Endodermal cell (in vitro differentiated cells): ENCODE data around the gene STK36. TPM values are rescaled to one million over a fixed set of nuclear protein-coding genes. Genes with fewer than 3 reads are reported as not detected.
A peak's percentile ranks its signal among the peaks of the same experiment; 100 is the strongest.

Source experiments
- DNase-seq: peaks from one replicate; pipeline ENCODE4 v3.0.0-alpha.2; 2017
- H3K27ac ChIP-seq: 2 replicates; pipeline ENCODE4 v1.5.1; 2013; ENCODE audit warnings: mild to moderate bottlenecking, low read depth, low read length, moderate library complexity
- H3K27me3 ChIP-seq: 2 replicates; pipeline ENCODE4 v1.6.1; 2013; ENCODE audit warnings: mild to moderate bottlenecking, low read length, moderate library complexity; ENCODE audit not compliant: insufficient read depth, control insufficient read depth, poor library complexity, severe bottlenecking
- H3K36me3 ChIP-seq: 2 replicates; pipeline ENCODE4 v1.7.0; 2013; ENCODE audit warnings: mild to moderate bottlenecking, low read length, moderate library complexity; ENCODE audit not compliant: control insufficient read depth, insufficient read depth
- H3K4me1 ChIP-seq: one replicate; pipeline ENCODE4 v1.7.0; 2013; ENCODE audit warnings: low read length; ENCODE audit not compliant: control insufficient read depth, insufficient read depth
- H3K4me3 ChIP-seq: 2 replicates; pipeline ENCODE4 v1.5.1; 2013; ENCODE audit warnings: mild to moderate bottlenecking, low read length, moderate library complexity
- H3K9ac ChIP-seq: 2 replicates; pipeline ENCODE4 v1.6.1; 2013; ENCODE audit warnings: mild to moderate bottlenecking, low read length, moderate library complexity; ENCODE audit not compliant: poor library complexity, severe bottlenecking; ENCODE audit errors: extremely low read depth
- H3K9me3 ChIP-seq: 2 replicates; pipeline ENCODE4 v1.6.1; 2013; ENCODE audit warnings: mild to moderate bottlenecking, low read length, moderate library complexity; ENCODE audit not compliant: control insufficient read depth
- H3K27ac Mint-ChIP-seq: 2 replicates; pipeline ENCODE4 v1.8.0; 2020; ENCODE audit warnings: mixed read lengths
- H3K27me3 Mint-ChIP-seq: 2 replicates; pipeline ENCODE4 v1.8.0; 2021; ENCODE audit warnings: mild to moderate bottlenecking, mixed read lengths; ENCODE audit not compliant: insufficient read depth
- H3K36me3 Mint-ChIP-seq: 2 replicates; pipeline ENCODE4 v1.8.0; 2020; ENCODE audit warnings: low read depth, mixed read lengths
- H3K4me1 Mint-ChIP-seq: 2 replicates; pipeline ENCODE4 v1.8.0; 2020; ENCODE audit warnings: mixed read lengths
- H3K4me3 Mint-ChIP-seq: 2 replicates; pipeline ENCODE4 v1.8.0; 2020; ENCODE audit warnings: mild to moderate bottlenecking, moderate library complexity, mixed read lengths
- H3K9me3 Mint-ChIP-seq: 2 replicates; pipeline ENCODE4 v1.8.0; 2020; ENCODE audit warnings: mild to moderate bottlenecking, mixed read lengths
- CTCF ChIP-seq: fragments of 200-600 bp; sonication (generic); conservative IDR thresholded peaks from 2 replicates; pipeline ENCODE4 v1.5.0; 2021; ENCODE audit warnings: antibody characterized with exemption, mild to moderate bottlenecking
- WGBS, 2 experiments: methylation state at CpG; one replicate each; pipeline versions ENCODE4 v1.1.5 to v1.1.7; 2013; ENCODE audit warnings: missing lambda C conversion rate in 2 of 2, mixed read lengths in 1 of 2; ENCODE audit not compliant: insufficient coverage in 1 of 2, insufficient read length in 1 of 2; 5-methylcytosine and 5-hydroxymethylcytosine counted together
- total RNA-seq, 2 donors: library from RNA; stranded (reverse); fragmentation: NEBNext Ultra II Directional in 1 of 2; extraction: Animal tissue kit (Norgen Biotek cat#: 25700) in 1 of 2; gene quantifications; 2 replicates in 1 of 2; 3 replicates in 1 of 2; pipeline ENCODE4 v1.2.1, GENCODE V29; 2021

The STK36 gene
- total RNA-seq, 2 donors from 2014 or later, result 73.5 to 87.4 TPM

- Histone ChIP-seq H3K9me3 (no peaks in the 10 kb centered on the region), H3K4me3 (no peak overlapping the region), H3K9ac (no peak overlapping the region), H3K4me1 (peaks cover 7% of the 10 kb centered on the region), H3K27ac (no peak overlapping the region), H3K27me3 (no peaks in the 10 kb centered on the region), H3K36me3 (peaks cover 32% of the 10 kb centered on the region)
- H3K27me3 Mint-ChIP-seq, result peaks cover 6% of the 10 kb centered on the region
- H3K36me3 Mint-ChIP-seq, result peaks cover 26% of the 10 kb centered on the region
- no peaks in the 10 kb centered on the region for H3K4me1 Mint-ChIP-seq
- TF ChIP-seq CTCF, result no peak
- 80 to 92% methylated on average over 3 of the region's 4 CpGs for WGBS, 2 experiments
- no peaks in the 10 kb centered on the region for H3K9me3 Mint-ChIP-seq
- H3K27ac Mint-ChIP-seq, result no peak overlapping the region
- no peak for DNase-seq
- no peak overlapping the region for H3K4me3 Mint-ChIP-seq
These were observed 40.0 kb upstream of the STK36 start for GRCh38 chr2:218631837-218632236.

GRCh38 chr2:218635719-218636118, 36.2 kb upstream of the STK36 start:
- peaks cover 61% of the 10 kb centered on the region for H3K36me3 Mint-ChIP-seq
- no peaks in the 10 kb centered on the region for H3K27me3 Mint-ChIP-seq
- no peak for TF ChIP-seq CTCF
- Histone ChIP-seq H3K27me3 (no peaks in the 10 kb centered on the region), H3K9me3 (no peaks in the 10 kb centered on the region), H3K4me1 (peaks cover 7% of the 10 kb centered on the region), H3K27ac (peak overlapping the region; percentile 54), H3K36me3 (peaks cover 67% of the 10 kb centered on the region), H3K9ac (no peak overlapping the region), H3K4me3 (no peak overlapping the region)
- H3K9me3 Mint-ChIP-seq, result no peaks in the 10 kb centered on the region
- DNase-seq, result no peak
- 82 to 94% methylated on average over 4 to 5 of the region's 5 CpGs for WGBS, 2 experiments
- H3K4me1 Mint-ChIP-seq, result no peaks in the 10 kb centered on the region
- H3K27ac Mint-ChIP-seq, result peak overlapping the region; percentile 58
- H3K4me3 Mint-ChIP-seq, result no peak overlapping the region

- Mint-ChIP-seq H3K4me1 (no peaks in the 10 kb centered on the region), H3K27me3 (no peaks in the 10 kb centered on the region), H3K9me3 (no peaks in the 10 kb centered on the region), H3K27ac (no peak overlapping the region), H3K4me3 (no peak overlapping the region), H3K36me3 (peaks cover 78% of the 10 kb centered on the region)
- H3K9ac ChIP-seq, result no peak overlapping the region
- H3K4me1 ChIP-seq, result peaks cover 7% of the 10 kb centered on the region
- peaks cover 79% of the 10 kb centered on the region for H3K36me3 ChIP-seq
- no peak for TF ChIP-seq CTCF
- no peak for DNase-seq
- H3K27me3 ChIP-seq, result no peaks in the 10 kb centered on the region
- WGBS, 2 experiments, result 97 to 99% methylated on average over 16 to 18 of the region's 18 CpGs
- no peak overlapping the region for H3K4me3 ChIP-seq
- no peaks in the 10 kb centered on the region for H3K9me3 ChIP-seq
- H3K27ac ChIP-seq, result no peak overlapping the region
These were observed 33.5 kb upstream of the STK36 start for GRCh38 chr2:218638372-218638771.
